RWPE2 (cell line): ENCODE results near the gene SLC9C1.

Experiments
- ATAC-seq: fragments of 200-7000 bp; cut with Tn5 transposase; 3 replicates; pipeline ENCODE4 v1.9.1; 2021; ENCODE audit warnings: low read depth
- DNase-seq: peaks from one replicate; pipeline ENCODE4 v3.0.0-alpha.2; 2020; ENCODE audit warnings: low spot score
- H3K27ac ChIP-seq: fragments of 450-650 bp; 2 replicates; pipeline ENCODE4 v1.5.1; 2017; ENCODE audit warnings: mild to moderate bottlenecking; ENCODE audit not compliant: poor library complexity, severe bottlenecking
- H3K27me3 ChIP-seq: fragments of 250-450 bp; sonication (Bioruptor Pico); 2 replicates; pipeline ENCODE4 v1.5.1; 2021; ENCODE audit warnings: mild to moderate bottlenecking, moderate library complexity; ENCODE audit not compliant: insufficient read depth, poor library complexity, severe bottlenecking
- H3K36me3 ChIP-seq: fragments of 250-450 bp; sonication (Bioruptor Pico); 2 replicates; pipeline ENCODE4 v1.5.1; 2020; ENCODE audit warnings: low read depth, mild to moderate bottlenecking, moderate library complexity
- H3K4me1 ChIP-seq: fragments of 250-450 bp; sonication (Bioruptor Pico); 2 replicates; pipeline ENCODE4 v1.5.1; 2021; ENCODE audit warnings: mild to moderate bottlenecking, moderate library complexity; ENCODE audit not compliant: insufficient read depth, poor library complexity, severe bottlenecking
- H3K4me3 ChIP-seq: fragments of 250-450 bp; sonication (Bioruptor Pico); 2 replicates; pipeline ENCODE4 v1.5.1; 2021; ENCODE audit warnings: mild to moderate bottlenecking, moderate library complexity; ENCODE audit not compliant: severe bottlenecking
- H3K9me3 ChIP-seq: fragments of 250-450 bp; sonication (Bioruptor Pico); 2 replicates; pipeline ENCODE4 v1.5.1; 2021; ENCODE audit warnings: mild to moderate bottlenecking, moderate library complexity; ENCODE audit not compliant: severe bottlenecking
- CTCF ChIP-seq: fragments of 450-650 bp; IDR thresholded peaks from one replicate; pipeline ENCODE4 v1.5.1; 2017; ENCODE audit warnings: mild to moderate bottlenecking, moderate library complexity; ENCODE audit not compliant: poor library complexity, severe bottlenecking

The SLC9C1 gene

DNA sequence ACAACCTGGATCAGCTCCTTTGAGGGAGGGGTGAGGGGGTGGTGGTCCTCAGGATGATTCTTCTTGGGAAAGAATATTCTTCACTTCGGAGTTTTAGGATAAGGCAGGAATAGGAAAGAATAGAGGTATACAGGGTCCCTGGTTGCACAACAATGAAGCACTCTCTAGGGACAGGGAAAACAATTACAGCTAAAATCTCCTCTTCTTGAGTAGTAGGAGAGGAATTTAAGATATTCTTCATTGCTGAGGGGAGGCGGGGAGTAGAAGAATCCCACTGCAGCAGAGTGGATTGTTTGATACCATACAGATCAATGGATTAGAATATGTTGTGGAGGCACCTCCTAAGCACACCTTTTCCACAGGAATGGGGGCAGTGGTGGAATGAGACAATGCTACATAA lies 20.5 kb downstream of the SLC9C1 start:
- Histone ChIP-seq H3K27ac (no peak overlapping the region), H3K36me3 (no peaks in the 10 kb centered on the region), H3K27me3 (peaks cover 2% of the 10 kb centered on the region), H3K4me1 (no peaks in the 10 kb centered on the region), H3K9me3 (no peaks in the 10 kb centered on the region), H3K4me3 (no peak overlapping the region)
- DNase-seq (no peak), ATAC-seq (no peak)
- TF ChIP-seq CTCF = no peak

DNA sequence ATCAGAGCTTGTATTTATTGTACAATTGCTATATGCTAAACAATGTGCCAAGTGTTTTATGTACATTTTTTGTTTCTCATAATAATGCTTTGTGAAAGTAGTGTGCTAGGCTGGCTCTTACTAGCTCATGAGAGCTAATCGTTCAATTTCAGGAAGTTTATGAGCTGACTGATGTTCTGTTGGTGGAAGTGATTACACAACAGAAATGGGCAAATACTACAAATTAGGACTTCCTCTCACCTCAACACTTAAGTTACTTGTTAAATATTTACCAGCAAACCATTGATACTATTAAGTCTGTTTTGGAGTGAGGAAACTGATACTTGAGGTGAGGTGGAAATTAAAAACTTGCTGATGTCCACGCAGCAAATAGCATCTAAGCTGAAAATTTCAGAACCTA lies 32.3 kb downstream of the SLC9C1 start:
- TF ChIP-seq CTCF = no peak
- DNase-seq (no peak), ATAC-seq (no peak)
- no peaks in the 10 kb centered on the region for H3K36me3 ChIP-seq
- no peaks in the 10 kb centered on the region for H3K27me3 ChIP-seq
- no peak overlapping the region for H3K4me3 ChIP-seq
- no peaks in the 10 kb centered on the region for H3K9me3 ChIP-seq
- no peaks in the 10 kb centered on the region for H3K4me1 ChIP-seq
- no peak overlapping the region for H3K27ac ChIP-seq

DNA sequence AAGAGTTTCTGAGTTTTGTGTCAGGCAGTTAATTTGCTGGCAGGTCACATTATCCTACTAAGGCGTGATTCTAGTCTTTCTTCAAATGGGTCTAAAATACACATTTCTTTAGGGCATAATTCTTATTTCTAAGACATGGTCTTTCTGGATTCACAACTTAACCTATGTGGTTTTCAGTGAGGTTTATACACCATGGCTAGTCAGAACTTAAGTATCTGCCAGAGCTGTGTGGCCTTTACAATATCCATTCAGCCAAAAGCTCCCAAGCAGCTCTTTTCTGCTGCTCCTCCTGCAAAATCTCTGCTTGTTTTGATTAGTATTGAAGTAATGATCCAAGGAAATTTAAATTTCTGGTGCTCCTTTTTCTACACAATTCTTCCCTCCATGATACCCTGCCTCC lies 33.5 kb downstream of the SLC9C1 start:
- no peak for ATAC-seq

DNA sequence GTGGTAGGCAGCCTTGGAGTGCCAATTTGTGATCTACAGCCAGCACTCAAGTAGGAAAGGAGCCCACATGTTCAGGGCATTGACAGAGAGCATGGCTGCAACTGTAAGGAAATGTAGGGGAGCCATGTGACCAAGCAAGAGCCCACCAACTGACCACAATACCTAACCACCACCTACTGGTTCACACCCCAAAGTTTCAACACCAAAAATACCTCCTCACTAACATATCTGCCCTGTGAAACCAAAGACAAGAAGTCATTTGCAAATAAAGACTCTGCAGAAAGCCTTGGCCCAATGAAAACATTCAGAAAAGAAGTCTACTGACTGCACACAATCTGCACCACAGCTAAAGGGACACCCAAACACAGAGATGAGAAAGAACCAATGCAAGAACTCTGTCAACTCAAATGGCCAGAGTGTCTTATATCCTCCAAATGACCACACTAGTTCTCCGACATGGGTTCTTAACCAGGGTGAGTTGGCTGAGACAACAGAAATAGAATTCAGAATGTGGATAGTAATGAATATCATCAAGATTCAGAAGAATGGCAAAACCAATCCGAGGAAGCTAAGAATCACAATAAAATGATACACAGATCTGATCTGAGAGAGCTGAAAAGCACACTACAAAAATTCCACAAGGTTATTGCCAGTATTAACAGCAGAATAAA lies 40.6 kb downstream of the SLC9C1 start:
- Histone ChIP-seq H3K27me3 (no peaks in the 10 kb centered on the region), H3K36me3 (no peaks in the 10 kb centered on the region), H3K27ac (no peak overlapping the region), H3K4me1 (no peaks in the 10 kb centered on the region), H3K4me3 (no peak overlapping the region), H3K9me3 (no peaks in the 10 kb centered on the region)
- no peak for TF ChIP-seq CTCF
- ATAC-seq = no peak
- DNase-seq = no peak

More for the DNA sequence above, 33.5 kb downstream of the SLC9C1 start:
- TF ChIP-seq CTCF = no peak
- DNase-seq = no peak
- Histone ChIP-seq H3K36me3 (no peaks in the 10 kb centered on the region), H3K4me1 (no peaks in the 10 kb centered on the region), H3K4me3 (no peak overlapping the region), H3K9me3 (no peaks in the 10 kb centered on the region), H3K27ac (no peak overlapping the region), H3K27me3 (no peaks in the 10 kb centered on the region)

DNA sequence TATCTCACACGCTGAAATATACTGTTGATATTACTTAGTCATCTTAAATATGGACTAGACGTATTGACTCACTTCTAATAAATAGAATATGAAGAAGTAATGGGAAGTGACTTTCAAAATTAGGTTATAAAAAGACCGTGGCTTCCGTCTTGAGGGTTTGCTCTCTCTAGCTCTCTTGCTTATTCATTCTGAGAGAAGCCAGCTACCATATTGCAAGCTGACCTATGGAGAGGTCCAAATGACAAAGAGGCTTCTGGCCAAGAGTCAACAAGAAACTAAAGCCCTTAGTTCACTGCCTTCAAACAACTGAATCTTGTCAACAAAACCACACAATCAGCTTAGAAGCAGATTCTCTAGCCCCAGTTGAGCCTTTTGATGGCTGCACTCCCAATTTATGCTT lies 46.1 kb downstream of the SLC9C1 start:
- H3K4me1 ChIP-seq = no peaks in the 10 kb centered on the region
- TF ChIP-seq CTCF = no peak
- H3K36me3 ChIP-seq = no peaks in the 10 kb centered on the region
- no peak overlapping the region for H3K4me3 ChIP-seq
- DNase-seq (no peak), ATAC-seq (no peak)
- no peaks in the 10 kb centered on the region for H3K27me3 ChIP-seq
- H3K9me3 ChIP-seq = no peaks in the 10 kb centered on the region
- no peak overlapping the region for H3K27ac ChIP-seq
